Liver (tissue), 9 donors: ENCODE data around the gene FRMD4A. TPM values are rescaled to one million over a fixed set of nuclear protein-coding genes. Genes with fewer than 3 reads are reported as not detected.

Experiments used
- DNase-seq: peaks from one replicate; pipeline ENCODE4 v3.0.0-alpha.2; 2017; ENCODE audit warnings: low spot score
- H3K27ac ChIP-seq, 2 donors: one replicate each; pipeline ENCODE4 v1.7.0; 2013; ENCODE audit warnings: inconsistent platforms in 2 of 2, low read length in 2 of 2, control low read depth in 1 of 2, low read depth in 1 of 2, mild to moderate bottlenecking in 1 of 2
- H3K27me3 ChIP-seq, 4 donors: one replicate each; pipeline versions ENCODE4 v1.6.1 to v1.7.0; 2013; ENCODE audit warnings: low read length in 3 of 4, inconsistent platforms in 1 of 4, mild to moderate bottlenecking in 1 of 4, moderate library complexity in 1 of 4; ENCODE audit not compliant: control insufficient read depth in 4 of 4, insufficient read depth in 4 of 4
- H3K36me3 ChIP-seq, 4 donors: one replicate each; pipeline versions ENCODE4 v1.6.1 to v1.7.0; 2013; ENCODE audit warnings: low read length in 3 of 4, mild to moderate bottlenecking in 3 of 4, low read depth in 1 of 4, moderate library complexity in 1 of 4; ENCODE audit not compliant: control insufficient read depth in 4 of 4, insufficient read depth in 3 of 4
- H3K4me1 ChIP-seq, 4 donors: one replicate each; pipeline versions ENCODE4 v1.6.1 to v1.7.0; 2013; ENCODE audit warnings: low read length in 3 of 4, mild to moderate bottlenecking in 3 of 4, moderate library complexity in 1 of 4; ENCODE audit not compliant: control insufficient read depth in 4 of 4, insufficient read depth in 4 of 4
- H3K4me3 ChIP-seq, 3 donors: one replicate each; pipeline versions ENCODE4 v1.6.1 to v1.7.0; 2013; ENCODE audit warnings: low read length in 3 of 3, control low read depth in 1 of 3, low read depth in 1 of 3, mild to moderate bottlenecking in 1 of 3
- H3K9ac ChIP-seq, 2 donors: one replicate each; pipeline ENCODE4 v1.7.0; 2013; ENCODE audit warnings: low read length in 2 of 2, mild to moderate bottlenecking in 2 of 2, moderate library complexity in 2 of 2, control low read depth in 1 of 2, low read depth in 1 of 2
- H3K9me3 ChIP-seq, 4 donors: one replicate each; pipeline versions ENCODE4 v1.6.1 to v1.7.0; 2013; ENCODE audit warnings: low read length in 3 of 4; ENCODE audit not compliant: control insufficient read depth in 4 of 4
- ATF3 ChIP-seq: IDR thresholded peaks from 2 replicates; pipeline ENCODE4 v1.6.1; 2016; ENCODE audit warnings: antibody characterized with exemption
- CTCF ChIP-seq: fragments of 150-350 bp; IDR thresholded peaks from 2 replicates; pipeline ENCODE4 v1.5.1; 2017; ENCODE audit warnings: improper control_type of control experiment, low read depth, low read length; ENCODE audit not compliant: missing input control
- EGR1 ChIP-seq, 2 donors: IDR thresholded peaks; 2 replicates each; pipeline ENCODE4 v1.6.1; 2016 to 2018; ENCODE audit warnings: antibody characterized with exemption in 2 of 2, low read depth in 2 of 2
- FOXA1 ChIP-seq: IDR thresholded peaks from 2 replicates; pipeline ENCODE4 v1.6.1; 2016; ENCODE audit warnings: antibody characterized with exemption
- GABPA ChIP-seq, 2 donors: IDR thresholded peaks in 1 of 2; conservative IDR thresholded peaks in 1 of 2; 2 replicates each; pipeline ENCODE4 v1.6.1; 2016; ENCODE audit warnings: antibody characterized with exemption in 2 of 2, mild to moderate bottlenecking in 1 of 2, moderate library complexity in 1 of 2
- HNF4A ChIP-seq, 2 donors: conservative IDR thresholded peaks; 2 replicates each; pipeline ENCODE4 v1.6.1; 2016; ENCODE audit warnings: antibody characterized with exemption in 2 of 2, mild to moderate bottlenecking in 2 of 2
- HNF4G ChIP-seq: IDR thresholded peaks from 2 replicates; pipeline ENCODE4 v1.6.1; 2016; ENCODE audit warnings: antibody characterized with exemption
- JUND ChIP-seq, 2 donors: IDR thresholded peaks; 2 replicates each; pipeline ENCODE4 v1.6.1; 2016; ENCODE audit warnings: antibody characterized with exemption in 2 of 2
- MAX ChIP-seq: IDR thresholded peaks from 2 replicates; pipeline ENCODE4 v1.6.1; 2016; ENCODE audit warnings: antibody characterized with exemption
- NR2F2 ChIP-seq: IDR thresholded peaks from 2 replicates; pipeline ENCODE4 v1.6.1; 2016; ENCODE audit warnings: antibody characterized with exemption
- RAD21 ChIP-seq, 2 donors: IDR thresholded peaks; 2 replicates each; pipeline ENCODE4 v1.6.1; 2016; ENCODE audit warnings: antibody characterized with exemption in 2 of 2, mild to moderate bottlenecking in 2 of 2
- REST ChIP-seq: IDR thresholded peaks from 2 replicates; pipeline ENCODE4 v1.6.1; 2016; ENCODE audit warnings: antibody characterized with exemption, mild to moderate bottlenecking
- RXRA ChIP-seq, 2 donors: IDR thresholded peaks; 2 replicates each; pipeline ENCODE4 v1.6.1; 2017 to 2018; ENCODE audit warnings: antibody characterized with exemption in 2 of 2, mild to moderate bottlenecking in 1 of 2
- SP1 ChIP-seq: IDR thresholded peaks from 2 replicates; pipeline ENCODE4 v1.6.1; 2018; ENCODE audit warnings: antibody characterized with exemption, mild to moderate bottlenecking
- TAF1 ChIP-seq: conservative IDR thresholded peaks from 2 replicates; pipeline ENCODE4 v1.6.1; 2016; ENCODE audit warnings: antibody characterized with exemption, mild to moderate bottlenecking
- YY1 ChIP-seq: IDR thresholded peaks from 2 replicates; pipeline ENCODE4 v1.6.1; 2016; ENCODE audit warnings: antibody characterized with exemption, mild to moderate bottlenecking
- ZBTB33 ChIP-seq: IDR thresholded peaks from 2 replicates; pipeline ENCODE4 v1.6.1; 2016; ENCODE audit warnings: antibody characterized with exemption
- WGBS: extraction: QIAGEN DNeasy Blood & Tissue Kit; methylation state at CpG from one replicate; pipeline ENCODE4 v1.1.7; 2013; 5-methylcytosine and 5-hydroxymethylcytosine counted together
- polyA plus RNA-seq, 2 donors: library from polyadenylated mRNA; stranded (reverse) in 1 of 2; unstranded in 1 of 2; fragments of 200-250 nt in 1 of 2; fragments of >200 nt in 1 of 2; fragmentation: Nextera tagmentation in 1 of 2; extraction: Ambion mirVana in 1 of 2; gene quantifications; one replicate each; pipeline versions ENCODE4 v1.2.1 to v1.2.3, GENCODE V29; 2013 to 2015
- total RNA-seq, 2 donors: library from RNA; depleted of rRNA; stranded (reverse); fragments of >200 nt; gene quantifications; one replicate each; pipeline ENCODE4 v1.2.3, GENCODE V29; 2014
- donor health status: healthy.
- donor health status: healthy.
- donor health status: healthy.
- donor health status: healthy.
- donor health status: healthy.

Gene FRMD4A
- total and polyA plus RNA-seq, 4 donors: 8.2 to 34.3 (median 13.1) TPM

GRCh38 chr10:13859979-13860654 is 470.6 kb downstream of the FRMD4A start:
- WGBS: 78% methylated on average over 8 of the region's 8 CpGs
- Histone ChIP-seq H3K4me3 (no peak overlapping the region), H3K9ac (no peak overlapping the region), H3K9me3 (no peaks in the 10 kb centered on the region), H3K4me1 (no peaks in the 10 kb centered on the region), H3K27me3 (no peaks in the 10 kb centered on the region), H3K27ac (no peak overlapping the region), H3K36me3 (no peaks in the 10 kb centered on the region)
- no peak for TF ChIP-seq NR2F2
- no peak for TF ChIP-seq RAD21 (IDR thresholded peaks at IDR 0.05)
- no peak for DNase-seq

GRCh38 chr10:13858709-13859108 is 472.0 kb downstream of the FRMD4A start:
- Histone ChIP-seq H3K4me1 (peaks cover 0 to 2% (median 0%) of the 10 kb centered on the region in 4 donors), H3K4me3 (no peak overlapping the region), H3K9ac (no peak overlapping the region), H3K36me3 (no peaks in the 10 kb centered on the region), H3K9me3 (no peaks in the 10 kb centered on the region), H3K27ac (no peak overlapping the region), H3K27me3 (no peaks in the 10 kb centered on the region)
- no peak for TF ChIP-seq TAF1
- TF ChIP-seq FOXA1: no peak
- TF ChIP-seq GABPA (IDR thresholded peaks at IDR 0.05 in 1 of 2, conservative IDR thresholded peaks at IDR 0.05 in 1 of 2): no peak
- TF ChIP-seq REST: no peak
- TF ChIP-seq HNF4G: no peak
- no peak for TF ChIP-seq EGR1 (IDR thresholded peaks at IDR 0.05; ENCODE audit: low read depth in 2 of 2)
- TF ChIP-seq HNF4A (conservative IDR thresholded peaks at IDR 0.05): no peak
- TF ChIP-seq CTCF: no peak
- no peak for TF ChIP-seq SP1
- TF ChIP-seq RXRA (IDR thresholded peaks at IDR 0.05): no peak
- TF ChIP-seq ATF3: no peak
- TF ChIP-seq RAD21 (IDR thresholded peaks at IDR 0.05): no peak
- TF ChIP-seq JUND (IDR thresholded peaks at IDR 0.05): no peak
- TF ChIP-seq YY1: no peak
- TF ChIP-seq ZBTB33: no peak
- no peak for TF ChIP-seq MAX
- TF ChIP-seq NR2F2: no peak
- WGBS: 94% methylated on average over 11 of the region's 11 CpGs
- no peak for DNase-seq
